T-helper 9 cell (primary cell): ENCODE data around the gene TCTN1.
"Not testable (repeated sequence)": the region's sequence is repeated elsewhere in the genome, so short reads cannot be mapped to it uniquely, and the experiment has no call there.

ENCODE experiments used
- DNase-seq: peaks from one replicate; pipeline ENCODE4 v3.0.0-alpha.2; 2020

TCTN1 gene

DNA sequence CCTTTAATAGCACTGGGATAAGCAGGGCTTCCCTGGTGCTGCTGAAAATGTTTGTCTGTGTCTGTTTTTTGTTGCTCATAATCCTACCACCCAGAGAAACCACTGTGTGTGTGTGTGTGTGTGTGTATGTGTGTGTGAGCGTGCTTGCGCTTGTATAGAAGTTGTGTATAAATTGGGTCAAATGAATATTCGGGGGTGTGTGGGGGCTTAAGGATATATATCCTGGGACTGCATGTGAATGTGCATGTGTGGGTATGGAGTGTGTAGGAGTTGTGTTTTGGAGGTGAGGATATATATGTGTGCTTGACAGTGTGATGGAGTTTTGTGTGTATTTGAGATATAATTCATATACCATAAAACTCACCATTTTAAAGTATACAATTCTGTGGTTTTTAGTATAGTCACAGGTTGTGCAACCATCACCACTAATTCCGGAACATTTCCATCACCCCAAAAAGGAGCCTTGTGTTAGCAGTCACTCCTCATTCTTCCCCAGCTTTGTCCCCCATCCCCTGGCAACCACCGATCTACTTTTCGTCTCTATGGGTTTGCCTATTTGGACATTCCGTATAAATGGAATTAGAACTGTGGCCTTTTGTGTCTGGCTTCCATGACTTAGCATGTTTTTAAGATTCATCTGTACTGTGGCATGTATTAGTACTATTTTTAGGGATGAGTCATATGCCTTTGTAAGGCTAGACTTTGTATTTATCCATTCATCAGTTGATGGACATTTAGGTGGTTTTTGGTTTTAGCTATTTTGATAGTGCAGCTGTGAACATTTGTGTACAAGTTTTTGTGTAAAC, 25.6 kb downstream of the TCTN1 start:
- DNase-seq = no peak

DNA sequence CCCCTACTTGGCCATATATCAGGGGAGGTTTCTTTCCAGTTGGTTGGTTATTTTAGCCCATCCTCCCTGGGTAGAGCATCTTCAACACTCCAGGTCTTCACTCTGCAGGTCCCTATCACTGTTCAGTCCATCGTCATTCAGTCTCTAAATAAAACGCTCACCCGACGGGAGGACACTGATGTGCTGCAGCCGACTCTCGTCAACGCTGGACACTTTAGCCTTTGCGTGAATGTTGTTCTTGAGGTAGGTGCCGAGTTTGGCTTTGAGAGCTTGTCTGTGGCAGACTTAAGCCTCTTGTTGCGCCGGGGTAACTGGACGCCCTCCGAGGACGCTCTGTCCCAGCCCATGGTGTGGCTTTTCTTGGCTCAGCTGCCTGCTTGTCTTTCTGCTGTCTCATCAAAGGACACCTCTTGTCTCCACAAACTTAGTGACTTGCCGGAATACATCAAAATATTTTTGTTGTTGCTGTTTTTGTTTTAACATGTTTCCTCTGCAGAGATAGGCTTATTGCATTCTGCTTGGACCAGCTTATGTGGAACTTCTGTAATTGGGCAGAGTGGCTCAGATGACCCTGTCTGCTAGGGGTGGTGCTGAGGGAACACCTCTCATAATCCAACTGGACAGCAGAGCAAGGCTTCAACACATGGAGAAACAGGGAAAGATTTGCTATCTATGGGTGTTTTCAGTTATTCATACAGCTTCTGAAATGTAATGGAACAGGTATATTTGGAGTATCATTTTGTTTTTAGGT, 26.5 kb downstream of the TCTN1 start:
- no peak for DNase-seq

DNA sequence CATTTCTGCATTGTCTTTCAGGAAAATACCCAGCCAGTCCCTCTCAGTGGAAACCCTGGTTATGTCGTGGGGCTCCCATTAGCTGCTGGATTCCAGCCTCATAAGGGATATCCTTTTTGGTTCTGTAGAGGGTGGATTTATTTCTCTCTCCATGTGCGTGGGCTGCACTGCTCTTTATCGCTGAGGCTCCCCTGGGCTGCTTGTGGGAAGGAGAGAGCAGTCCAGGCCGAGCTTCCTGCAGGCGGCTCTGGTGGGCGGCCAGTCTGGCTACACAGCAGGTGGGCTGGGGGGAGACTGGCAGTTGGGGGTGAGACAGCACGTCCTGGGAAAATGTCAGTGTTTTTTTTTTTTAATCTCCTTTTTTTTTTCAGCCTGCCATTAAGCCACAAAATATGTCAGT, 27.6 kb downstream of the TCTN1 start:
- DNase-seq = no peak

DNA sequence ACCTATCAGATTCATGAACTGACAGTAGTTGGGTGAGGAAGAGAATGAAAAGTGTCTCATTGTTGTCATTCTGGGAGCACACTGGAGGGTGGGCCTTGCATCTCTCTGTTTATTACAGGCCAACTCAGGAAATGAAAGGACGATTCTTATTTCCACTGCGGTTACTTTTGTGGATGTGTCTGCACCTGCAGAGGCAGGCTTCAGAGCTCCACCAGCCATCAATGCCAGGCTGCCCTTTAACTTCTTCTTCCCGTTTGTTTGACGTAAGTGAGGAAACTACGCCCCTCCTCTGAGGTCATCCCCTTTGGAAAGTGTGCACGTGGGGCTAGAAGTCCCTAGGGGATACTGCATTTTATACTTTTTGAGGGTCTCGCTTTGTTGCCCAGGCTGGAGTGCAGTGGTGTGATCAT, 33.7 kb downstream of the TCTN1 start:
- DNase-seq = no peak

DNA sequence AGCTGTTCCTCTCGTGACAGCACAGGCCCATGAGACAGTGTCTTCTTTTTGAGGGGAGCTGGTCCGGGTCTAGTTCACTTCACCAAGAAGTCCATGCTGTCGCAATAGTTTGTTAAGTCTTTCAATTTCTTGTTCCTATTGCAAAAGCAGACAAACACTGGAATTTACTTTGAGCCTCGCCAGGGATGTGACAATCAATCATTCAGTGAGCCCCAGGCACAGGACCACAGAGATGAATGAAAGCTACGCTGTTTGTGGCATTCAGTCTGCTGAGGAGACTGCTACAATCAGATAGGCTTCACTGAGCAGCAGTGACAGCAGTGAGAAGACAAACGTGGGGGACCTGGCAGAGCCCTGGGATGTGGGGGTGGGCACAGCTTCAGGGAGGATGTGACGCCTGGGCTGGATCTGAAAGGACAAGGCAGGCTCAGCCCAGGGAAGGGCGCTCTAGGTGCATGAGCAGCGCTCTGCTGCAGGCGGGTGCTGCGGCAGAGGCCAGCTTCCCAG, 35.5 kb downstream of the TCTN1 start:
- no peak for DNase-seq

DNA sequence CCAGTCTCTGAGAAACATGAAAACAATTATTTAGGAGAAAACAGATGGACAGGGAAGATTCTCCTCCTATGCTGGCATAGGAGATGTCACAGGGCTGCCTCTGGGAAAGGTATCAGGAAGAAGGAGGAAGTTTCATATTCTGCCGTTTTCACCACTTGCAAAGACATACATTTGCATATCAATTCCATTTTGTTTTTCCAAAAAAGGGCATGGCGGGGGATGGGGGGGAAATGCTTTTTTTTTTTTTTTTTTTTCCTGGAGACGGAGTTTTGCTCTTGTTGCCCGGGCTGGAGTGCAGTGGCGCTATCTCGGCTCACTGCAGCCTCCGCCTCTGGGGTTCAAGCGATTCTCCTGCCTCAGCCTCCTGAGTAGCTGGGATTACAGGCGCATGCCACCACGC, 40.3 kb downstream of the TCTN1 start:
- not testable (repeated sequence) for DNase-seq

DNA sequence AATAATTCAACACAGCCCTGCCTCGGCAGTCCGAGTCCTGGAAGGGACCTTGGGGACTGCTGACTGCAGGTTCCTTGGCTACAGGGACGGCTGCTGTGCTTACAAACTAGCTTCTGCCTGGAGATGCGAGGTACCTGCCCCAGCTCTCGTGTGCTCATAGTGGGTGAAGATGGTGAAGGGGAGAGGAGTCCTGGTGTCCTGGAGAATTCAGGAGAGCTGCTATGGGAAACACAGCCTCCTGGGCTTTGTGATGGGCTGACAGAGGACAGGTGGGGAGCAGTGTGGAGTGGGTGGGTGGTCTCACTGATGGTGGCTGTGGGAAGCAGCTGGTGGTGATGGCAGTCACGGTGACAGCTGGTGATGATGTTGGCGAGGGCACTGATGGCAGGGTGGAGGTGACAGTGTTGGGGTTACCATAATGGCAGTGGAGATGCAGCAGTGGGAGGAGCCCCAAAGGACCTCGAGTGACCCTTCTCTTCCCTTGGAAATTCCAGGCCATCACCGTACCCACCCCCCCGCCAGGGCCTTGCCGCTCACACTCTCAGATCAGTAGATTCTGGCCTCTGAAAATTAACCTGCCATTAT, 42.2 kb downstream of the TCTN1 start:
- DNase-seq = no peak

DNA sequence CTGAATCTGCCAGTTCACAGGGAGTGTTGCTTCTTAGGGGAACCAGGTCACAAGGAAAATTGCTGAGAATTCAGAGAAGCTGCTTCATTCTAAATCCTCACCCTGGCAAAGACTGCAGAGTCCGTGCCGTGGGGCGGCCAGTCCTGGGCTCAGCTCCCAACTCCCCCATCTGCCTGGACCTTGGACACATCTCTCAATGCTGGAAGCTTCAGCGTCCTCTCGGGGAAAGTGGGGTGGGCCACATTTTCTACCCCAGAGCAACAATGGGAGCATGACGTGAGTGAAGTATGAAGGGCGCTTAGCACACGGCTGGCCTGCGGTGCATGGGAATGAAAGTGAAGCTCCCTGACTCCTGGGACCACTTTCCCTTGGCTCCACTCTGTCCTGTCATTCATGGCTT, 43.8 kb downstream of the TCTN1 start:
- no peak for DNase-seq

DNA sequence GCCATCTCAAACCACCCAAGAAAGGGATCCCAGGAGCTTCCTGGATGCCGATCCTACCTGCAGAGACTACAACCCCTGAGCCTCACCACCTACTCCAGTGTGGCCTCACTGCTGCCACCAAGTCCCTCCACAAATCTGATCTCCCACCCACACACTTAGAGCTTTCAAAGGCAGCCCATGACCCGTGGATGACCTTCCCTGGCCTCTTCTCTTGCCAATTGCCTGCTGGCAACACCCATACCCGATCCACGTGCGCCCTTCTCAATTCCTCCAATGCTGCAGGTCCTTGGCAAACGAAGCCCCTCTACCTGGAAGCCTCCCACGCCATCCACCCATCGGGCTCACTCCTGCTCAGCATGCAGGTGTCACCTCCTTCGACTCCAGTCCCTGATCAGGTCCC, 44.3 kb downstream of the TCTN1 start:
- no peak for DNase-seq

DNA sequence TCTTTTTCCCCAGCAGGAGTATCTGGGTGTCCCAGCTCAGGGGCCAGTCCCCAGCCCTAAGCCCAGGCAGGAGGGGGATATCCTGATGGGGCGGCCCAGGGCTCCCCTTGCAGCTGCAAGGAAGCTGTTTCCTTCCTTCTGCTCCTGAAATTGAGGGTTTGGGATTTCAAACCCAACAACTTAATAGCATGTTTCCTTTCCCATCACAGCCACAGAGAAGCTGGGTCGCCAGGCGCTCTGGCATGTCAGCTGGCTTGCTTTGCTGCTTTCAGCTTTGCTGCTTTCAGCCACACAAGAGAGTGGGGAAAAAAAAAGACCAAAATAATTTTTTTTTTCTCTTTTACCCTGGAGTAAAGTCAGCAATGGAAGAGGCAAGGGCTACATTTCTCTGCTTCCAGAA, 44.9 kb downstream of the TCTN1 start:
- no peak for DNase-seq

DNA sequence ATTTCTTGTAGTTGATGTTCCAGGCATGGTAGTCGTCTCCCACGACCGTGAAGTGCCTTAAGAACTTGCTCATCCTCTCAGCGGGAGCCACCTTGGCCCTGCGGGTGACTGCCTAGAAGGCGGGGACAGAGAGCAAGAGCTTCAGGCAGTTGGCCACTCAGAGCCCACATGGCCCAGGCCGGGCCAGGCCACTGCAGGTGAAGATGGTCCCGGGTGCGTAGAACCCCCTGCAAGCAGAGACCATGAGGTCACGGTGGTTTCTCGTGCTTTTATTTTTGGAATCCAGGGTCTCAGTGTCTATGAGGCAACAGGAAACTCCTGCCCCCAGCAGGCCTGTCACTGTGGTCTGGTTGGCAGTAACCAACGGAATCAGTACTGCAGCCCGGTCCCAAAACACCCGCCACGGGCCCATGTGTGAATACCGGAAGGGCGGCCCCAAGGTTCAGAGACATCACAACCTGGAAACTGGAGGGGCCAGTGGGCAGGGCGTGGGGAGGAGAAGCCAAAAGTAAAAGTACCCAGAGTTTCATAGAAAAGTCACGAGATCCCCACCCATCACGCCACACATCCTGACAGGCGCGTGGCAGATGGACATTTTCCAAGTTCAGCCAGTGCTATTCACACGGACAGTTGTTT, 47.5 kb downstream of the TCTN1 start:
- DNase-seq = no peak

DNA sequence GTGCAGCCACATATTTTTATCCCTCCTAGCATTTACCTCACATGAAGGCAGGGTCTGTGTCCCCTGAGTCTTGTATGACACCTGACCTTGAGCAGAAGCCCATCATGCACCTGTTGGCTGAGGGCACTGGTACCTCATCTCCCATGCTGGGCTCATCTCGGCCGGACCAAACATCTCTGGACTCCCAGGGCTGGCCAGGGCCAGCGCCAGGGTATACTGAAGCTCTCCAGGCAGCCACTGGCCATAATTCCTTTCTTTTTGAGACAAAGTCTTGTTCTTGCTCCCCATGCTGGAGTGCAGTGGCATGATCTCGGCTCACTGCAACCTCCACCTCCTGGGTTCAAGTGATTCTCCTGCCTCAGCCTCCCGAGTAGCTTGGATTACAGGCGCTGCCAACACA, 53.0 kb downstream of the TCTN1 start:
- no peak for DNase-seq

DNA sequence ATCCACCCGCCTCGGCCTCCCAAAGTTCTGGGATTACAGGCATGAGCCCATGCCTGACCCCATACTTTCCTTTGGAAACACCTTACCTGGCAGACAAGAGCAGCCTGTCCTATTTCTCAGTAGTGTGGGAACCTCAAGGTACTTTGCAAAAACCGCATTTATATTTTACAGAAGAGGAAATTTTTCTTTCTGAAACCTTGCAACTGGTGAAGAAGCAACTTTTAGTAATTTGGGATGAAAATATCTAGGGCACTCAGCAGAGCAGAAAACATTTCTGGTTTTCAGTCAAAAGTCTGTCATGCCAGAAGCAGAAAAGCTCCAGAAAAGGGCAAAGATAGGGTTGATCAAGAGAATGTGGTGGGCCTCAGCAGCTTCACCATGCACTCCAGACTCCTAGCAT, 53.7 kb downstream of the TCTN1 start:
- DNase-seq = no peak

DNA sequence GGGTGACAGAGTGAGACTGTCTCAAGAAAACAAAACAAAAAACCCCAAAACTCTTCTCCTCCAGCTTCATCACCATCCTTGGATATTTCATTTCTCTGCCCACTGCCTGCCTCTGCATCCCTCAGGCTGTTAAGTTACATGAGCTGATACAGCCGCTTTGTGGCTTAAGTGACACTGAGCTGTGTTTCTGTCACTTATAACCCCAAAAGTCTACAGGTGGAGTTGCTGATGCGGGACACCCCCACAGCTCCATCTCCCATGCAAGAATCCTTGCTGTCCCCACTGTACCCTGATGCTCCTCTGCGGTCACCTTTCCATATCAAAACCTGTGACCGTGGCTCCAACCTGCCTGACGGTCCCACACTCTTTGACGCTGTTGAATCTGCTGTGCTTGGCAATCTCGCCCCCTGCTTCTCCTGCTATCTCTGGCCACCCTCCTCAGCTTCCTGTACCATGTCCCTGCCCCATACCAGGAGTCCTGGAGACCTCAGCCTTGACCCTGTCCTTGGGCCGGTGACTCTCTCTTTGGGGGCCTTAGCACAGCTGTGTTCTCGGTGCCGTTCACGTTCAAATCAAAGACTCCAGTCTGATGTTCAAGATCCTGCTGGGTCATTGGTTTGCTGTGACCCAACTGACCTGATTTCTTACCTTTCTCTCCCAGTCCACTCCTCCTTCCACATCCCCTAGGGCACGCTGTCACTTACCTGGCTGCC, 54.7 kb downstream of the TCTN1 start:
- no peak for DNase-seq

DNA sequence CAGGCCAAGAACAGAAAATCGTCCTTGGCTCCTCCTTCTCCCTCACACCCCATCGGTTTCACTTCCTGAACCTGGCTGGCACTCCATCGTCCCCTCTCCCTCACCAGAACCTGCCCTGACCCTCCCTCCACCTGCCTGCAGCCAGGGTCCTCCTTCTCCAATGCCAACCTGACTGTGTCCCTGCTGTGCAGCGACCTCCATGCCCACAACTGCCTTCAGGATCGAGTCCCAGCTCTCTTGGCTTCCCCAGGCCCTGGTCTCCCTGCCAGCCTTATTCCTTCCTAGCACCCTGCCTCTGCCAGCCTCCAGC, 55.2 kb downstream of the TCTN1 start:
- DNase-seq = no peak

DNA sequence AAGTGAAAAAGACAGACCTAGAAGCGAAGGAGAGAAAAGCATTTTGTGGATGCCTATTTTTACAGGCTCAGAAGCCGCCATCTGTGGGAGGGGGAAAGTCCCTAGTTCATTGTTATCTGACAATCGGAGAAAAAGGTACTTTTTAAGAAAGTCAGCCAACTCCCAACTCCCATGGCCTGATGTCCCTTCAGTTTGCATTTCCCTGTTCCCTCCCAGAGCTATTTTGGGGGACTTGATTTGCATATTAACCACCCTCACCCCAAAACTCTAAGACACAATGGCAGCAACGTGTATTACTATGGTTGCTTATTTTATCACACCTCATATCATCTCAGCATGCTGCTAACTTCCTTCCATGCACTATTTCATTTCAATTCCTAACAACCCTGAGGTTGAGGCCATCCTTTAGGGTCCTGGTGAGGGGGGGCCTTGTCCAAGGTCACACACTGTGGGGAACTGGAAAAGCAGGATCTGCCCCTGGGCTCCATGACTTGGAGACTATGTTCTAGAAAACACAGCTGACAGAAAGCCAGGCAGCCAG, 56.3 kb downstream of the TCTN1 start:
- no peak for DNase-seq

DNA sequence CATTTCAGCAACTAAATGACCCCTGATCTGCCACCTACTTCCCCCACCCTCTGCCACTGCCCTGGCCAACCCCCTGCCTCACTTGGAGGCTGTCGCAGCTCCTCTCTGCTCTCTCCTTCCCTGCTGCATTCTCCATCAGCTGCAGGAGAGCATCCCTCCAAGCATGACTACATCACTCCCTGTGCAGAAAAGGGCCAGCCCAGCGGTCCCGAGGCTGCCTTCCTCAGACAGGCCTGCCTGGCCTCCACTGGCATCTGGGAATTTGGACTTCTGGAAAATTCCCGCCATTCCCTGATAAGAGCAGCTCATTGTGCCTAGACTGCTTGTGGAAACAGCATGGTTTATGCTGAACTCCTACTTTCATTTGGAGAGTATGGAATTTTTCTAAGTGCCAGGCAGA, 62.2 kb downstream of the TCTN1 start:
- no peak for DNase-seq

DNA sequence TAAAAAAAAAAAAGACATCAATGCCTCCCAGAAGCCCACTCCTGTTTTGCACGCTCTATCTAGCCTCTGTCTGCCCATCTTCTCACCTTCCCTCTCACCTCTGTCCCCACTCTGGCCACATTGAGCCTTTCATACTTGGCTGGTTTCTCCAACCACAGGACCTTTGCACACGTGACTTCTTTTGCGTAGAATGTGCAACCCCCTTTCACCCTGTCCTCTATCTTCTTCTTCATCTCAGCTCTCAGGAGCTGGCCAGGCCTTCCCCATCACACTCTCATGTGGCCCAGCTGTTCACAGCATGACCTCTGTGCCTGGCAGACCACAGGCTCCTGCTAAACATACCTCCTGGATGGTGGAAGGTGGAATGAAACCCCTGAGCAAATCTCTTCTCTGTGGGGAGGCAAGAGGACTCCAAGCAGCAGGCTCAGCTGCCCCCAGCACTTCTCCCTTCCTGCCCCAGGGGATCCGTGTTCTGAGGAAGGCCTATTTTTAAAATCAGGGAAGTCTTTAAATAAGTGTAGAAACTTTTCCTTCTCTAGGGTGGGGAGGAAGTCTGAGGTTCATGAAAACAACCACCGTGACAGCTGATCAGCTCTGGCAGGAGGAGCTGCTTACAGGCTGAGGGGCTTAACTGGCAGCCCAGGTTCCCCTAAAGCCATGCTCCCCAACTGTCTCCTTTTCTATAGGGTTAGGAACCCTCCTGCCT, 63.4 kb downstream of the TCTN1 start:
- no peak for DNase-seq

DNA sequence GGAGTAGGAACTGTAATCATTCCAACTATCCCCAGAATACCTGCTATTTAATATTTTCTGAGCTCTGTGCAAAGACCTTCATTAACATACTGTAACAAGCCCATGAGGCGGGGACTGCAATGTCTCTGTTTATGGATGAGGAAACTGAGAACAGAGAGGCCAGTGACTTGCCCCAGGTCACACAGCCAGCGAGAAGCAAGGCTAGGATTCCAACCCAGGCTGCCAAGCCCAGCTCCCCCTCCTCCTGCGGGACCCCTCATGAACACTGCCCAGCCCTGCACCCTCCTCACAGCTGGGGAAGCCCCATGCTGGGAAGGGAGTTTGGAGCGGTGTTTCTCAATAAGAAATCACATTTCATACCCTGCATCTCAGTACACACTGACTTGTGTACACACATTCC, 64.1 kb downstream of the TCTN1 start:
- no peak for DNase-seq

DNA sequence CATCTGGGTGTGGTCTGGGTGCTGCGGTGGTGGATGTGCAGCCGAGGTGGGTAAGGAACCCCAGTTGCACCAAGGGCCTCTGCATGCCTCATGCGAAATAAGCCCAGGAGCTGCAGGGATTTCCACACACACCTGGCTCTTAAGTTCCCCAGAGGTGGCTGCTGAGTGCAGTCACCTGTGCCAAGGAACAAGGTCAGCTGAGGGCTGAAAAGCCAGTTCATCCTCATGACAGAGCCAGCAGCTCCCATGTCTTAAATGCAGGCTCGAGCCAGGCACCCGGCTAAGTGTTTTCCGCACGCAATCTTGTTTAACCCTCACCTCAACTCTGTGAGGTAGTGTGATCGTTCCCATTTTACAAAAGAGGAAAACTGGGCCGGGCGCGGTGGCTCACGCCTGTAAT, 65.3 kb downstream of the TCTN1 start:
- no peak for DNase-seq

DNA sequence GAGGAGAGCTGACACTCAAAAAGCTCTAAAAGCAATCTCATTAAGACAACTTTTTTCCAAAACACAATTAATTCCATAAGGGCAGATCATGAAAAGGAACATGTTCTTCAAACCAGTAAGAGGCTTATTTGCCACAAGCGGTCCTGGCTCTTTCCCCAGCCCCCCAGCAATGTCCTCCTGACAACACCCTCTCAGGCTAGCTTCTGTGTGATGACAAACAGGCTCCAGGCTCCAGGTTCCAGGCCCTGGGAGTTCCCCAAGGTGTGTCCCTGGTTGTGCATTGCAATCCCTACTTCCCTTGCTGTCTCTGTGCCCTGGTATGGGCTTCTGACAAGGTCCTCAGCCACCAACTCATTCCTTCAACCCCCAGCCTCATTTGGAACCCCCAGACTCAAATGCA, 66.1 kb downstream of the TCTN1 start:
- DNase-seq = no peak

DNA sequence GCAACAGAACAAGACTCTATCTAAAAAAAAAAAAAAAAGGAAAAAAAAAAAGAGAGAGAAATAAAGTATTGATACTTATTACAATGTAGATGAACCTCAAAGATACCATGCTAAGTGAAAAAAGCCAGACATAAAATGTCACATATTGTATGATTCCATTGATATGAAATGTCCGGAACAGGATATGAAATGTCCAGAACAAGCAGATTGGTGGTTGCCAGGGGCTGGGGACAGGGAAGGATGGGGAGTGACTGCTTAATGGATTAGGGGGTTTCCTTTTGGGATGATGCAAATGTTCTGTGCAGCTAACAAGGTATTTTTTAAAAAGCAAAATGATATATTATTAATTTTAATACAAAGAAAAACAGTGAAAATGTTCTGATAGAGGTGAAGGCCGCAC, 70.0 kb downstream of the TCTN1 start:
- no peak for DNase-seq
